HG03064 (cell line): ENCODE results near the gene PTGFR.

Experiments
- ATAC-seq: cut with Tn5 transposase; IDR thresholded peaks from one replicate; pipeline ENCODE4 v1.9.1; 2021; ENCODE audit warnings: low read depth; ENCODE audit not compliant: unreplicated experiment

Gene PTGFR

GRCh38 chr1:78490861-78491450, at the start of gene PTGFR:
Gene PTGFR (plus strand): TSS chr1:78490974. CDS start chr1:78492744, 1,770 bp downstream.
- no peak for ATAC-seq

- ATAC-seq, result no peak
These were observed 48.9 kb upstream of the PTGFR start for GRCh38 chr1:78441921-78442320.

- ATAC-seq, result no peak
These were observed 43.7 kb upstream of the PTGFR start for GRCh38 chr1:78447086-78447485.

- ATAC-seq, result no peak
These were observed 26.3 kb upstream of the PTGFR start for GRCh38 chr1:78464449-78464891.

- ATAC-seq, result no peak
These were observed 25.6 kb upstream of the PTGFR start for GRCh38 chr1:78465143-78465542.

- no peak for ATAC-seq
These were observed 22.3 kb upstream of the PTGFR start for GRCh38 chr1:78468521-78468920.

- ATAC-seq, result no peak
These were observed 21.2 kb upstream of the PTGFR start for GRCh38 chr1:78469576-78469975.

- no peak for ATAC-seq
These were observed 18.7 kb upstream of the PTGFR start for GRCh38 chr1:78471890-78472620.

GRCh38 chr1:78472851-78473496, 17.8 kb upstream of the PTGFR start:
- ATAC-seq, result no peak

- no peak for ATAC-seq
These were observed 16.7 kb upstream of the PTGFR start for GRCh38 chr1:78474092-78474491.

- no peak for ATAC-seq
These were observed 14.7 kb upstream of the PTGFR start for GRCh38 chr1:78475888-78476610.

- no peak for ATAC-seq
These were observed 6.9 kb upstream of the PTGFR start for GRCh38 chr1:78483903-78484302.

GRCh38 chr1:78491451-78492071, 787 bp downstream of the PTGFR start:
- ATAC-seq, result no peak

GRCh38 chr1:78492386-78492950, 1.7 kb downstream of the PTGFR start:
- no peak for ATAC-seq

GRCh38 chr1:78493451-78493850, 2.7 kb downstream of the PTGFR start:
- ATAC-seq, result no peak

GRCh38 chr1:78497201-78497600, 6.4 kb downstream of the PTGFR start:
- no peak for ATAC-seq

GRCh38 chr1:78500529-78500928, 9.8 kb downstream of the PTGFR start:
- no peak for ATAC-seq

- no peak for ATAC-seq
These were observed 10.4 kb downstream of the PTGFR start for GRCh38 chr1:78501203-78501602.

GRCh38 chr1:78511334-78511733, 20.6 kb downstream of the PTGFR start:
- no peak for ATAC-seq

- no peak for ATAC-seq
These were observed 25.9 kb downstream of the PTGFR start for GRCh38 chr1:78516716-78517115.
